Endothelial cell of hepatic sinusoid (primary cell): ENCODE results near the gene QSOX2.

Experiments
- in situ Hi-C: cut with HindIII; loops from 2 replicates; pipeline ENCODE4 v1.10.0; 2017; ENCODE audit warnings: low sequenced_read_pairs

Gene QSOX2

GRCh38 chr9:136193127-136193890 is 52.3 kb downstream of the QSOX2 start:
- in situ Hi-C loops, result loop anchor here (5.0 kb wide), 3 partner anchors 36 to 136 kb away; no protein-coding TSS in a partner anchor

GRCh38 chr9:136192289-136193126 is 53.1 kb downstream of the QSOX2 start:
- in situ Hi-C loops, result loop anchor here (5.0 kb wide), 3 partner anchors 35 to 135 kb away; no protein-coding TSS in a partner anchor

GRCh38 chr9:136191960-136192286 is 53.7 kb downstream of the QSOX2 start:
- in situ Hi-C loops, result loop anchor here (5.0 kb wide), 3 partner anchors 35 to 135 kb away; no protein-coding TSS in a partner anchor

- in situ Hi-C loops, result loop anchor here (5.0 kb wide), 3 partner anchors 34 to 134 kb away; no protein-coding TSS in a partner anchor
These were observed 54.3 kb downstream of the QSOX2 start for GRCh38 chr9:136191099-136191959.

DNA sequence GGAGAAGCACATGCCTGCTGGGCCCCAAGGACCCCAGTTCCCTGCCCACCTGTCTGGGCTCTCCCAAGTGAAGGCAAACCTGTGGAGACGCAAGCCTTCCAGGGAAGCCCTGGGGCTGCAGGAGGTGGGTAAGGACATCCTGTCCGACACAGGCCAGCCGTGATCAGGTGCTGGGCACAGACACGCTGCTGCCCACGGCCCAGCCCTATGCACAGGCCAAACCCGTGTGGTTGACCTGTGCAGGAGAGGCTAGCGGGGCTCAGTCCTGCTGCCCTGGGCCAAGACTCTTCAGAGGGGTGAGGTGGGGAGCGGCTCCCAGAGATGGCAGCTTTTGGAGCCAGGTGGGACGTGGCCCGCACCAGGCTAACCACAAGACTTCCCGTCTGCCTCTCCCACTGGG is 55.0 kb downstream of the QSOX2 start:
- in situ Hi-C loops, result loop anchor here (5.0 kb wide), 3 partner anchors 33 to 133 kb away; no protein-coding TSS in a partner anchor

GRCh38 chr9:136190237-136190601 is 55.4 kb downstream of the QSOX2 start:
- in situ Hi-C loops, result loop anchor here (5.0 kb wide), 3 partner anchors 33 to 133 kb away; no protein-coding TSS in a partner anchor

GRCh38 chr9:136189394-136190236 is 56.0 kb downstream of the QSOX2 start:
- in situ Hi-C loops, result loop anchor here (5.0 kb wide), 3 partner anchors 32 to 132 kb away; no protein-coding TSS in a partner anchor

DNA sequence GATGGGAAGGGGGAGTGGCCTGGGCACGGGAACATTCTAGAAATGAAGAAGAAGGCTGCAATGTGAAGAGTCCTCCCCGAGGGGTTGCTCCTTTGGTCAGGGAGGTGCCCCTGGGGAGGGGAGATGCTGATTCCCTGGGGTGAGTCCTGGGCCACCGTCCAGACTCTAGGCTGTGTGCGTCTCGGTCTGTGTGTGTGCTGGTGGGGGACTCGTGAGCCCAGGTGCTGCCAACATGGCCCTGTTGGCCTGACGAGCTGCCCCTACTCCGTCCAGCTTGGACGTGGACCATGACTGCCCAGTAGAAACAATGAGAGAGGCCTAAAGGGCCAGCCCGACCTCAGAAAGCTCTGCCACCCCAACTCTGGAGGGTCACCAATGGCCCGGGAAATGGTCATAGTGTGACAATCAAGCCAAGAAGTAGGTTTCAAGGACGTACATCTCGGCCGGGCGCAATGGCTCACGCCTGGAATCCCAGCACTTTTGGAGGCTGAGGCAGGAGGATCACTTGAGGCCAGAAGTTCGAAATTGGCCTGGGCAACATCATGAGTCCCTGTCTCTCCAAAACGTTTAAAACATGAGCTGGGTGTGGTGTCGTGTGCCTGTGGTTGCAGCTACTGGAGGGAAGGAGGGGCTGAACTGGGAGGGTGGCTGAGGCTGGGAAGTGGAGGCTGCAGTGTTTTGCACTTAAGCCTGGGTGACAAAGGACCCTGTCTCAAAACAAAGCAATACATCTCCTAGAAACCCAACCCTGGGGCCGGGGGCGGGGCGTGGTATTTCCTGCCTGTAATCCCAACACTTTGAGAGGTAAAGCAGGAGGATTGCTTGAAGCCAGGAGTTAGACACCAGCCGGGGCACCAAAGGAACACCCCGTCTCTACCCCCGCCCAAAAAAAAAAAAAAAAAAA is 57.7 kb downstream of the QSOX2 start:
- in situ Hi-C loops, result no loop called here

GRCh38 chr9:136187197-136187596 is 58.4 kb downstream of the QSOX2 start:
- in situ Hi-C loops, result no loop called here

DNA sequence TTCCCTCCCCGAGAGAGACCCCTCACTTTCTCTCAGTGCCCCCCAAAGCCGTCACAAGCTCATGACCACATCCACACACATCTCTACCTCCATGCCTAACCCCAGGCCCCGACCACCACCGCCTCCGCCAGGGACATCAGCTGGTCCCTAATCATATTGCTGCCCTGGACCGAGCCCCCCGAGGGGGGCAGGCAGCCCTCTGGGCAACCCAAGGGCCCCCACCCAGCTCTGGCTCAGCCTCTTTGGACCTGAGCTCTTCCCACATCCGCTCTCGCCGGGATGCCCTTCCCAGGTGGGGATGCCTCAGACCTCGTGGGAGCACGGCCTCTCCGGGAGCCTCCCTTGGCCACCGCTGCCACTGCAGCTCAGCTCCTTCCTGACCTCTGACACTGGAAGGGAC is 59.2 kb downstream of the QSOX2 start:
- in situ Hi-C loops, result no loop called here

DNA sequence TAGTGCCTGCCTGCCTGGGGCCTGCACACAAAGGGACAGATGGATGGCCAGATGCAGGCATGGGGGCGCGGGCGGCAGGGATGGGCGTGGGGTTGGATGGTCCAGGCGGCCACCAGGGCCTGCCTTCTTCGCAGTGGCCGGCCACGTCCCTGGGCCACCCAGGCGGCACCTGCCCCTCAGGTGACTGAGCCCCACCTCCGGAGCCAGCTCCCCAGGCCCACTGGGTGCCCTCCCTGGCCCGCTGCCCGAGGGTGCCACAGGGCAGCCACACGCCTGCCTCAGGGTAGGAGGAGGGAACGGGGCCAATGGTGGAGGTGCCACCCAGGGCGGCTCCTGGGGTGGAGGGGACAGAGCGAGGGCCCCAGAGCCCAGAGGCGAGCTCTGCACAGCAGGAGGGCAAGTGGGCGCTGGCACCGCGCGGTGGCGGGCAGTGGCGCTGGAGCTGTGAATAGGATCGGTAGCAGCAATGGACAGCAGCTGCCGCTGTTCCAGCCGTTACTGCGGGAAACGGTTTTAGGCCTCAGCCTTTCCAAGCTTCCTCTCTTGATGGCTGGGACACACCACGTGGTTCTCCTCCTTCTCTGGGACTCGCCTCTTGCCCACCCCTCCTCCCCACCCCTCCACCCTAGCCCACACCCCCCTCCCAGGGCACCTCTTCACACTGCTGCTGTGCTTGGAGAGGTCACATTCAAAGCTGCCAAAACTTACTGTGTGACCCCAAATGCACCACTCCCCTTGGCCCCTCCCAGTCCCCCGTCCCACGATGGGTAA is 59.8 kb downstream of the QSOX2 start:
- in situ Hi-C loops, result no loop called here

- in situ Hi-C loops, result no loop called here
These were observed 60.5 kb downstream of the QSOX2 start for GRCh38 chr9:136185066-136185465.

GRCh38 chr9:136182850-136183422 is 62.7 kb downstream of the QSOX2 start:
- in situ Hi-C loops, result no loop called here

- in situ Hi-C loops, result no loop called here
These were observed 63.2 kb downstream of the QSOX2 start for GRCh38 chr9:136182420-136182787.

- in situ Hi-C loops, result no loop called here
These were observed 63.7 kb downstream of the QSOX2 start for GRCh38 chr9:136181784-136182419.

DNA sequence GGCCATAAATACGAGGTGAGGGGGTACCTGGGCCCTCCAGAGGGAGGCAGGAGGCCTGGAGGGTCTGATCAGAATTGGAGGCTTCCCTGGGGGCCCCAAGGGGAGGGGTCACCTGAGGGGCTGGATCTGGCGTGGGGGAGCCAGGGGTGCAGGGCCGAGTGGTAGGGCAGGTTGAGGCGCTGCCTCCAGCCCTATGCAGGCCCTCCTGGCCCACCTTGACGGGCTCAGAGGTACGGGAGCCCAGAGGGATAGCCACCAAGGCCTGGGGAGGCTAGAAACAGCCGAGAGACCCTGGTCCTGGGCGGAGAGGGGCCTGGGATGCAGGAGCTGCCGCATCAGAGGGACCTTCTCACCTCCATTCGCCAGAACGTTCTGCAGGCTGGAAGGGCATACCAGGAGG is 65.0 kb downstream of the QSOX2 start:
- in situ Hi-C loops, result no loop called here

- in situ Hi-C loops, result no loop called here
These were observed 65.9 kb downstream of the QSOX2 start for GRCh38 chr9:136179761-136180160.
